ENCODE measurements around the gene SEC16A.

- TF ChIP-seq CTCF (IDR thresholded peaks at IDR 0.05) (no peak), POLR2A (IDR thresholded peaks at IDR 0.05) (no peak)
Observed at GRCh38 chr9:136507221-136507991, 24.6 kb upstream of the SEC16A start.

All from Peyer's patch (tissue), 4 donors.